ENCODE data around the gene LMAN2L.

LMAN2L gene

DNA sequence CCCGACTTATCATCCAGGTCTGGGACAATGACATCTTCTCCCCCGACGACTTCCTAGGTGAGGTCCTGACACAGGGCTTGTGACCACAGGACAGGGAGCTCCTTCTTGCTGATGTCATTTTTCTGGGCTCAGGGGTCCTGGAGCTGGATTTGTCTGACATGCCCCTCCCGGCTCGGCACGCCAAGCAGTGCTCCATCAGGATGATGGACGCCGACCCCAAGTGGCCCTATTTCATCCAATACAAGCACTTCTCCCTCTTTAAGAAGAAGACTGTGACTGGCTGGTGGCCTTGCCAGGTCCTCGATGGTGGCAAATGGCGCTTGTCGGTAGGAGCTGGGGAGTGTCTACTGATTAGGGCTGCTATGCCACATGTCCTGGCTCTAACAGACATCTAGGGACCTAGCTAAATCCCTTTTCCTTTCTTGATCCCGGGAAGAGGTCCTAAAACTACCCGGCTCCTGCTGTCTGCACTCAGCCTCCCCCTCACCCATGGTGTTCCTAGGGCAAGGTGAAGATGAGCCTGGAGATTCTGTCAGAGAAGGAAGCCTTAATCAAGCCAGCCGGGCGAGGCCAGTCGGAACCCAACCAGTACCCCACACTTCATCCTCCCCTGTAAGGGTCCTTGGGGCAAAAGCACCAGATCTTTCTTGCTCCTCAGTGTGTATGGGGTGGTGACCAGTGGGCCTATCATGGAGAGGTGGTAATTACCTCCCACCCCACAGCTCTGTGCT is 36.7 kb downstream of the LMAN2L start:
- DNase-seq, result no peak

GRCh38 chr2:96702098-96702785 is 37.6 kb downstream of the LMAN2L start:
- DNase-seq, result no peak

DNA sequence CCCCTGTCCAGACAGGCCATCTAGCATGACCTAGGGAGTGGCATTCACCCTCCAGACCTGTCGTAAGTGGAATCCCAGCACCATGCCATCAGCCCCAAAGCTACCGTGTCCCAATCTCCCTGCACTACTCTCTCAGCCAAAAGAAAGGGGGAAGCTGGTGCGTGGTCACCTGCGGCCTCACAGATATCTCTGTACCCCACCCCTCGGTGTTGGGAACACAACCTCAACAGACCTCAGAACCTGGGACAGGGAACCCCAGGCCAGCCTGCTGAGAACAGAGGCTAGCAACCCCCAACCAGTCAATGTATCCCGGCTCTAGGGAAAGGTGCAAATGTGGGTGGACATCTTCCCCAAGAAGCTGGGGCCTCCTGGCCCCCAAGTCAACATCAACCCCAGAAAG is 38.2 kb downstream of the LMAN2L start:
- no peak for DNase-seq

DNA sequence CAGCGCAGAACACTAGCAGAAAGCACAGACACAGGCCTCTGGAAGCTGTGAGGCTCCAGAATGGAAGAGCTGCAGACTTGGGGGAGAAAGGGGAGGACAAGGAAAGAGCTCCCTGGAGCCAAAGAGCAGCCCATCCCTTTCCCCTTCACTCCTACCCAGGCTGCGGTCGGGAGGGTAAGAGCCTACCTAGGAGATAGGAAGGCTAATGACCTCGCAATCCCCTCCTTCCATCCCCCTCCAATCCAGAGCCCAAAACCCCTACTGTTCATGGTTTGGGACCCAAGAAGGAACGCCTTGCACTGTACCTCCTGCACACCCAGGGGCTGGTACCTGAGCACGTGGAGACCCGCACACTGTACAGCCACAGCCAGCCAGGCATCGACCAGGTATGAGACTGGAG is 39.8 kb downstream of the LMAN2L start:
- no peak for DNase-seq

DNA sequence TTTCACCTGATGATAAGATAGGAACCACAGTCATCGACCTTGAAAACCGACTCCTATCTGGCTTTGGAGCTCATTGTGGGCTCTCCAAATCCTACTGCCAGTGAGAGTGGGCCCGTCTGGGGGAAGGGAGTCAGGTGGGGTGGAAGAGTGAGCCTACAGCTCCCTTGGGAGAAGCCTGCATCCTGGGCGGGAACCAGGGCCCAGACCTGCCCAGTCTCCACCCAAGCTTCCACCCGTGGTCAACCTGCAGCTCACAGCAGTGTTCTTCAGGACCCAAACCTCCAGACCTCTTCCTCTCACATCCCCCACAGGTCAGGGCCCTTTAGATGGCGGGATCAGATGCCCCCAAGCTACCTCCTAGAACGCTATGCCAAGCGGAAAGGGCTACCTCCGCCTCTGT is 40.2 kb downstream of the LMAN2L start:
- no peak for DNase-seq

- DNase-seq, result no peak
These were observed 40.8 kb downstream of the LMAN2L start for GRCh38 chr2:96699021-96699420.

- DNase-seq, result no peak
These were observed 41.5 kb downstream of the LMAN2L start for GRCh38 chr2:96698221-96698861.

DNA sequence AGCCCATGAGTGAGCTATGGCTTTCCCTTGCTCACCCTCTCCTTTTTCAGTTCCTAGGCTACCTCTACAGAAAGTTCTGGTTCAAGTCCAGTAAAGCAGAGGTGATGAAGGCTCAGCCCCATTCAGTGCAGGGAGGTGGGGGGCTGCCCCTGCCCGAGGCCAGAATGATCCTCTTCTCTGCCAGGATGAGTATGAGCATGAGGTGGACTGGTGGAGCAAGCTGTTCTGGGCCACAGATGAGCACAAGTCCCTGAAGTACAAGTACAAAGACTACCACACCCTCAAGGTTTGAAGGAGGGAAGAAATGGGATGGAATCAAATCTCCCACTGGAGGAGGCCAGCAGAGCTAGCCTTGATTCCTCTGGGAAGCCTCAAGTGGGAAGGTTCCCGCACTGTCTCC is 42.4 kb downstream of the LMAN2L start:
- DNase-seq, result no peak

GRCh38 chr2:96695602-96696001 is 44.3 kb downstream of the LMAN2L start:
- no peak for DNase-seq

GRCh38 chr2:96694816-96695455 is 44.9 kb downstream of the LMAN2L start:
- DNase-seq, result no peak

GRCh38 chr2:96694279-96694678 is 45.6 kb downstream of the LMAN2L start:
- DNase-seq, result no peak

- no peak for DNase-seq
These were observed 46.3 kb downstream of the LMAN2L start for GRCh38 chr2:96693286-96694200.

GRCh38 chr2:96692094-96692971 is 47.5 kb downstream of the LMAN2L start:
- no peak for DNase-seq

DNA sequence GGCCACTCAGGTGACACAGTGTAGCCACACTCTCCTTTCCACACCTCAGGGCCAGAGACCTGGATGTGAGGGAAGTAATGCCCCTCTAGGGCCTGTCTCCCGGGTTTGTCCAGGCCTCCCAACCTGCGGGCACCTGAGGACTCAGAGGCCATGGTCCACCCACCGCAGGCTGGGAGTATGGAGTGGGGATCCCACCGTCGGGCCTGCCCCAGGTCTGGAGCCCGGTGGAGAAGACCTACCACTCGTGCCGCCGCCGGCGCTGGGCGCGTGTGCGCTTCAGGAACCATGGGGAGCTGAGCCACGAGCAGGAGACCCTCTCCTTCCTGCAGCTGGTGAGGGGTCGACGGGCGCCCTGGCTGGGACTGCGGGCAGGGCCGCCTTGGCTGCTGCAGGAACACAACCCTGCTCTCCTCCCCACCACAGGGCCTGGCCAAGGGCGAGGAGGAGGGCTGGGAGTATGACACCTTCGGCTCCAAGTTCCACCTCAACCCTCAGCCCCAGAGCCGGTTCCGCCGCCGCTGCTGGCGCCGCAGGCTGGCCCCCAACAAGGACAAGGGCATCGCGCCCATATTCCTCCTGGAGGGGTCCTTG is 48.7 kb downstream of the LMAN2L start:
- no peak for DNase-seq

DNA sequence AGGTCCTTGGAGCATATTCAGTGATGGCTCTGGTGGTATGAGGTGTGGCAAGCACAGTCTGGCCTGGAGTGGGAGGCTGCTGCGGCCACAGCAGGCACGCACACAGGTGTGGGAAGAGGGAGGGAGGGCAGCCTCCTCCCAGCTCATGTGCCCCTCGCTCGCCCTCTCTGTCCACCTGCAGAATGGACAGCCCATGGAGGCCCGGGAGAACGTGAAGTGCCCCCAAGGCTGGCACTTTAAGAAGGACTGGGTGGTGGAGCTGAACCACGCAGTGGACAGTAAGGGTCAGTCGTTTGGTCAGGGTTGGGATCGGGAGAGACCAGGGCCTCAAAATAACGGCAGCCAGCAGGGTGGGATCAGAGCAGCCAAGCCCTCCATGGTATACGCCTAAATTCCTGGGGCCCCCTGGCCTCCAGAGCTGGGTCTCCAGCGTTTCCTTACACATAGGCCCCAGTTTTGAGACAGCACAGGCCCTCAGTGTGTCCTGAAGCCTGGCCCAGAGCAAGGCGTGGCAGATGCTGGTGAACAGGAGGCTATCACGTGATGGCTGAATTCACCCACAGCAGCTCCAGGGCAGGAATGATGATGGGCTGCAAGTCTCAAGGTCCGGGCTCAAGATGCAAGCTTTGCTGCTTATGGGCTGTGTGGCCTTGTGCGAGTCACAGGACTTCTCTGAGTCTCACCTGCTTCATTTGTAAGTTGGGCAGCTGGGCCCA is 49.4 kb downstream of the LMAN2L start:
- DNase-seq, result no peak

DNA sequence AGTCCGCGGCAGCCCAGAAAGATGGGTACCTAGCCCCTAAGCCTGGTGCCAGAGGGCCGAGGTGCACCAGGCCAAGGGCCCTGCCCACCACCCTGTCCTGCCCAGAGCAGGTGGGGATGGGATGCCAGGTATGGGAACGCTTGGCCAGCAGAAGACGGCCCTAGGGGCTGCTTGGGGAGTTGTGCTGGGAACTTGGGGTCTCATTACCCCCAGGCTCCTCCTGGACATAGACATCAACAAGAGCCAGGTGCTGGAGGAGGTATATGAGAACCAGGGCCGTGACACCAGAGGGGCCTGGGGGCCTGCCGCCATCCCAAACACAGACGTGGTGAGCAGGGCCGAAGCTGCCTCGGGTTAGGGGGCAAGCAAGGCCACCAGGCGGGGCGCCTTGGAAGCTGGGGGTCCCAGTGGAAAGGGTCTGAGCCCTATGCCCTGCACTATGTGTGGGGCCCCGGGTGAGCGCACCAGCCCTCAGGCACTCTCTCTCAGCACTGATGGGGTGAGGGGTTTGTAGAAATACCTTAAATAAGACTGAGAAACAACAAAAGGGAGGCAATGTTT is 50.4 kb downstream of the LMAN2L start:
- DNase-seq, result no peak

- DNase-seq, result no peak
These were observed 51.0 kb downstream of the LMAN2L start for GRCh38 chr2:96688649-96689430.

GRCh38 chr2:96687711-96688640 is 51.9 kb downstream of the LMAN2L start:
- no peak for DNase-seq
